ENCODE data around the gene FBL.

- TF ChIP-seq CTCF (IDR thresholded peaks at IDR 0.05; ENCODE audit: insufficient read depth, low read length, poor library complexity, severe bottlenecking) (no peak), EZH2phosphoT487 (conservative IDR thresholded peaks at IDR 0.05; ENCODE audit: low read length) (no peak)
Measured at GRCh38 chr19:39830847-39831246, 15.3 kb downstream of the FBL start.

Measured in SU-DHL-6 (cell line).